Measurements from ENCODE around the gene ADAMTS18.

The ADAMTS18 gene

DNA sequence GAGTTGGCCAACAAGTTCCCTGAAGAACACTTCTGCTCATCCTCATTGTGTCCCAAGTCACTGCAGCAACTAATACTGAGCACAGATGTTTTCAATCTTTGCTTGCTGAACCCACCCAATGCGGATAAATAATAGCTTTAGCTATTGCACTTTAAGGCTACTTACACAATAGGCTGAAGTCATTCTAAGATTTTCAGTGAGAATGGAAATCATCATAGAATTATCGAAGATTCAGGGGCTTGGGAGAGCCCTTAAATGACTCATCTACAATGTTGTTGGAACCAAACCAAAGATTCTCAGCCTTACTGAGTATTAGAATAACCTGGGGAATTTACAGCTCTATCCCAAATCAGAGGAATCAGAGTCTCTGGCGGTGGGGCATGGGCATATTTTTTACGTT lies 184.4 kb downstream of the ADAMTS18 start:
- Histone ChIP-seq H3K27ac (ENCODE audit: extremely low read depth, low read depth, low read length) (no peak overlapping the region), H3K4me3 (ENCODE audit: low read depth, low read length) (no peak overlapping the region), H3K9me3 (ENCODE audit: control insufficient read depth, insufficient read depth, low read depth, low read length) (no peaks in the 10 kb centered on the region), H3K4me1 (ENCODE audit: control insufficient read depth, insufficient read depth, low read length) (no peaks in the 10 kb centered on the region), H3K36me3 (ENCODE audit: control insufficient read depth in 2 of 2, insufficient read depth in 1 of 2, low read length in 2 of 2) (no peaks in the 10 kb centered on the region)
- TF ChIP-seq, protein P1, sequence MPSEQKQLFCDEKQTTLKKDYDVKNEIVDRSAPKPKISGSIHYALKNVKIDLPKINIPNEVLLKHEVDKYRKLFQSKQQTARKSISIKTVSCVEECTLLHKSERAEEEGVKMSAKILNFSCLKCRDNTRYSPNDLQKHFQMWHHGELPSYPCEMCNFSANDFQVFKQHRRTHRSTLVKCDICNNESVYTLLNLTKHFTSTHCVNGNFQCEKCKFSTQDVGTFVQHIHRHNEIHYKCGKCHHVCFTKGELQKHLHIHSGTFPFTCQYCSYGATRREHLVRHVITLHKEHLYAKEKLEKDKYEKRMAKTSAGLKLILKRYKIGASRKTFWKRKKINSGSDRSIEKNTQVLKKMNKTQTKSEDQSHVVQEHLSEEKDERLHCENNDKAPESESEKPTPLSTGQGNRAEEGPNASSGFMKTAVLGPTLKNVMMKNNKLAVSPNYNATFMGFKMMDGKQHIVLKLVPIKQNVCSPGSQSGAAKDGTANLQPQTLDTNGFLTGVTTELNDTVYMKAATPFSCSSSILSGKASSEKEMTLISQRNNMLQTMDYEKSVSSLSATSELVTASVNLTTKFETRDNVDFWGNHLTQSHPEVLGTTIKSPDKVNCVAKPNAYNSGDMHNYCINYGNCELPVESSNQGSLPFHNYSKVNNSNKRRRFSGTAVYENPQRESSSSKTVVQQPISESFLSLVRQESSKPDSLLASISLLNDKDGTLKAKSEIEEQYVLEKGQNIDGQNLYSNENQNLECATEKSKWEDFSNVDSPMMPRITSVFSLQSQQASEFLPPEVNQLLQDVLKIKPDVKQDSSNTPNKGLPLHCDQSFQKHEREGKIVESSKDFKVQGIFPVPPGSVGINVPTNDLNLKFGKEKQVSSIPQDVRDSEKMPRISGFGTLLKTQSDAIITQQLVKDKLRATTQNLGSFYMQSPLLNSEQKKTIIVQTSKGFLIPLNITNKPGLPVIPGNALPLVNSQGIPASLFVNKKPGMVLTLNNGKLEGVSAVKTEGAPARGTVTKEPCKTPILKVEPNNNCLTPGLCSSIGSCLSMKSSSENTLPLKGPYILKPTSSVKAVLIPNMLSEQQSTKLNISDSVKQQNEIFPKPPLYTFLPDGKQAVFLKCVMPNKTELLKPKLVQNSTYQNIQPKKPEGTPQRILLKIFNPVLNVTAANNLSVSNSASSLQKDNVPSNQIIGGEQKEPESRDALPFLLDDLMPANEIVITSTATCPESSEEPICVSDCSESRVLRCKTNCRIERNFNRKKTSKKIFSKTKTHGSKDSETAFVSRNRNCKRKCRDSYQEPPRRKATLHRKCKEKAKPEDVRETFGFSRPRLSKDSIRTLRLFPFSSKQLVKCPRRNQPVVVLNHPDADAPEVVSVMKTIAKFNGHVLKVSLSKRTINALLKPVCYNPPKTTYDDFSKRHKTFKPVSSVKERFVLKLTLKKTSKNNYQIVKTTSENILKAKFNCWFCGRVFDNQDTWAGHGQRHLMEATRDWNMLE (tag by site-specific recombination; conservative IDR thresholded peaks at IDR 0.05; ENCODE audit: low read depth), result no peak
- TF ChIP-seq GLI2 (tag by site-specific recombination; IDR thresholded peaks at IDR 0.05; ENCODE audit: borderline replicate concordance, low read depth), result no peak
- TF ChIP-seq ZNF175 (tag by site-specific recombination; IDR thresholded peaks at IDR 0.05), result no peak
- no peak for TF ChIP-seq BCL11B (tag by site-specific recombination; IDR thresholded peaks at IDR 0.05; ENCODE audit: low read depth)
- TF ChIP-seq ZNF777 (tag by site-specific recombination; IDR thresholded peaks at IDR 0.05; ENCODE audit: borderline replicate concordance), result no peak
- TF ChIP-seq TSHZ1 (tag by site-specific recombination; IDR thresholded peaks at IDR 0.05; ENCODE audit: borderline replicate concordance), result no peak
- no peak for TF ChIP-seq ZNF239 (tag by site-specific recombination; IDR thresholded peaks at IDR 0.05)
- no peak for TF ChIP-seq ZNF670 (tag by site-specific recombination; IDR thresholded peaks at IDR 0.05; ENCODE audit: low read depth)
- TF ChIP-seq ZNF654 (tag by site-specific recombination; IDR thresholded peaks at IDR 0.05; ENCODE audit: low read depth), result no peak
- TF ChIP-seq, protein P2, sequence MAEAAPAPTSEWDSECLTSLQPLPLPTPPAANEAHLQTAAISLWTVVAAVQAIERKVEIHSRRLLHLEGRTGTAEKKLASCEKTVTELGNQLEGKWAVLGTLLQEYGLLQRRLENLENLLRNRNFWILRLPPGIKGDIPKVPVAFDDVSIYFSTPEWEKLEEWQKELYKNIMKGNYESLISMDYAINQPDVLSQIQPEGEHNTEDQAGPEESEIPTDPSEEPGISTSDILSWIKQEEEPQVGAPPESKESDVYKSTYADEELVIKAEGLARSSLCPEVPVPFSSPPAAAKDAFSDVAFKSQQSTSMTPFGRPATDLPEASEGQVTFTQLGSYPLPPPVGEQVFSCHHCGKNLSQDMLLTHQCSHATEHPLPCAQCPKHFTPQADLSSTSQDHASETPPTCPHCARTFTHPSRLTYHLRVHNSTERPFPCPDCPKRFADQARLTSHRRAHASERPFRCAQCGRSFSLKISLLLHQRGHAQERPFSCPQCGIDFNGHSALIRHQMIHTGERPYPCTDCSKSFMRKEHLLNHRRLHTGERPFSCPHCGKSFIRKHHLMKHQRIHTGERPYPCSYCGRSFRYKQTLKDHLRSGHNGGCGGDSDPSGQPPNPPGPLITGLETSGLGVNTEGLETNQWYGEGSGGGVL (tag by site-specific recombination; IDR thresholded peaks at IDR 0.05), result no peak
- no peak for TF ChIP-seq ZNF529 (tag by site-specific recombination; IDR thresholded peaks at IDR 0.05; ENCODE audit: insufficient replicate concordance)
- no peak for TF ChIP-seq ZNF530 (tag by site-specific recombination; IDR thresholded peaks at IDR 0.05; ENCODE audit: low read depth)
- TF ChIP-seq, protein P3, sequence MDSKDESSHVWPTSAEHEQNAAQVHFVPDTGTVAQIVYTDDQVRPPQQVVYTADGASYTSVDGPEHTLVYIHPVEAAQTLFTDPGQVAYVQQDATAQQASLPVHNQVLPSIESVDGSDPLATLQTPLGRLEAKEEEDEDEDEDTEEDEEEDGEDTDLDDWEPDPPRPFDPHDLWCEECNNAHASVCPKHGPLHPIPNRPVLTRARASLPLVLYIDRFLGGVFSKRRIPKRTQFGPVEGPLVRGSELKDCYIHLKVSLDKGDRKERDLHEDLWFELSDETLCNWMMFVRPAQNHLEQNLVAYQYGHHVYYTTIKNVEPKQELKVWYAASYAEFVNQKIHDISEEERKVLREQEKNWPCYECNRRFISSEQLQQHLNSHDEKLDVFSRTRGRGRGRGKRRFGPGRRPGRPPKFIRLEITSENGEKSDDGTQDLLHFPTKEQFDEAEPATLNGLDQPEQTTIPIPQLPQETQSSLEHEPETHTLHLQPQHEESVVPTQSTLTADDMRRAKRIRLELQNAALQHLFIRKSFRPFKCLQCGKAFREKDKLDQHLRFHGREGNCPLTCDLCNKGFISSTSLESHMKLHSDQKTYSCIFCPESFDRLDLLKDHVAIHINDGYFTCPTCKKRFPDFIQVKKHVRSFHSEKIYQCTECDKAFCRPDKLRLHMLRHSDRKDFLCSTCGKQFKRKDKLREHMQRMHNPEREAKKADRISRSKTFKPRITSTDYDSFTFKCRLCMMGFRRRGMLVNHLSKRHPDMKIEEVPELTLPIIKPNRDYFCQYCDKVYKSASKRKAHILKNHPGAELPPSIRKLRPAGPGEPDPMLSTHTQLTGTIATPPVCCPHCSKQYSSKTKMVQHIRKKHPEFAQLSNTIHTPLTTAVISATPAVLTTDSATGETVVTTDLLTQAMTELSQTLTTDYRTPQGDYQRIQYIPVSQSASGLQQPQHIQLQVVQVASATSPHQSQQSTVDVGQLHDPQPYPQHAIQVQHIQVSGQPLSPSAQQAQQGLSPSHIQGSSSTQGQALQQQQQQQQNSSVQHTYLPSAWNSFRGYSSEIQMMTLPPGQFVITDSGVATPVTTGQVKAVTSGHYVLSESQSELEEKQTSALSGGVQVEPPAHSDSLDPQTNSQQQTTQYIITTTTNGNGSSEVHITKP (tag by site-specific recombination; IDR thresholded peaks at IDR 0.05), result no peak
- TF ChIP-seq ZNF18 (tag by site-specific recombination; IDR thresholded peaks at IDR 0.05), result no peak
- ChIA-PET POLR2A (no interaction called here), CTCF (interaction anchor here (0.6 to 0.7 kb wide), 2 partner anchors 26 to 800 kb away, joined by 3 read pairs; no protein-coding TSS in a partner anchor)

Measured in HEK293 (cell line).